B cell (primary cell): ENCODE data around the gene ANKRD17.

Experiments
- EZH2 ChIP-seq: IDR thresholded peaks from 2 replicates; pipeline ENCODE4 v1.6.1; 2012; ENCODE audit warnings: borderline replicate concordance, low read depth, mild to moderate bottlenecking, moderate library complexity, low read length; ENCODE audit not compliant: insufficient read depth, poor library complexity, severe bottlenecking
- TF ChIP-seq, protein P1 (sequence below): fragments of 200-600 bp; IDR thresholded peaks from one replicate; pipeline ENCODE4 v1.8.0; 2022; ENCODE audit warnings: antibody characterized with exemption, mild to moderate bottlenecking

DNA sequence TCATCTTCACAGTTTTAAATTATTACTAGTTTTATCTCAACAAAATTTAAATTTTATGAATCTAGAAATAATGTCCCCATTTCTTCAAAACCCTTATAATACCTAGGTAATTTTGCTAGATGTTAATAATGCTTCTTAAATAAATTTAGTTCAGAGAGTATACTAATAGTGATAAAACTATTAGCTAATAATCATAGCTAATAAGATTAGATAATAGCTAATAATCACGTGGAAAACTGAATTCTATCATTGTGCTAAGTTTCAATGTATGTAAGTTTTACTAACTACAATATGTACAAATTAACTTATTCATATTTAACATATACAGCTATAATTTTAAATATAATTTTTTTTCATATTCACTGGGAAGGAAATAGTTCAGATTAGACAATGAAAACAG, 10.2 kb downstream of the ANKRD17 start:
- TF ChIP-seq, protein P1, sequence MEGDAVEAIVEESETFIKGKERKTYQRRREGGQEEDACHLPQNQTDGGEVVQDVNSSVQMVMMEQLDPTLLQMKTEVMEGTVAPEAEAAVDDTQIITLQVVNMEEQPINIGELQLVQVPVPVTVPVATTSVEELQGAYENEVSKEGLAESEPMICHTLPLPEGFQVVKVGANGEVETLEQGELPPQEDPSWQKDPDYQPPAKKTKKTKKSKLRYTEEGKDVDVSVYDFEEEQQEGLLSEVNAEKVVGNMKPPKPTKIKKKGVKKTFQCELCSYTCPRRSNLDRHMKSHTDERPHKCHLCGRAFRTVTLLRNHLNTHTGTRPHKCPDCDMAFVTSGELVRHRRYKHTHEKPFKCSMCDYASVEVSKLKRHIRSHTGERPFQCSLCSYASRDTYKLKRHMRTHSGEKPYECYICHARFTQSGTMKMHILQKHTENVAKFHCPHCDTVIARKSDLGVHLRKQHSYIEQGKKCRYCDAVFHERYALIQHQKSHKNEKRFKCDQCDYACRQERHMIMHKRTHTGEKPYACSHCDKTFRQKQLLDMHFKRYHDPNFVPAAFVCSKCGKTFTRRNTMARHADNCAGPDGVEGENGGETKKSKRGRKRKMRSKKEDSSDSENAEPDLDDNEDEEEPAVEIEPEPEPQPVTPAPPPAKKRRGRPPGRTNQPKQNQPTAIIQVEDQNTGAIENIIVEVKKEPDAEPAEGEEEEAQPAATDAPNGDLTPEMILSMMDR, result no peak
- TF ChIP-seq EZH2, result no peak
